ENCODE results near the gene HOXD9. TPM values are rescaled to one million over a fixed set of nuclear protein-coding genes. Genes with fewer than 3 reads are reported as not detected.

HOXD9 gene
- total and polyA plus RNA-seq, 4 experiments from 2014 or later, result not detected

DNA sequence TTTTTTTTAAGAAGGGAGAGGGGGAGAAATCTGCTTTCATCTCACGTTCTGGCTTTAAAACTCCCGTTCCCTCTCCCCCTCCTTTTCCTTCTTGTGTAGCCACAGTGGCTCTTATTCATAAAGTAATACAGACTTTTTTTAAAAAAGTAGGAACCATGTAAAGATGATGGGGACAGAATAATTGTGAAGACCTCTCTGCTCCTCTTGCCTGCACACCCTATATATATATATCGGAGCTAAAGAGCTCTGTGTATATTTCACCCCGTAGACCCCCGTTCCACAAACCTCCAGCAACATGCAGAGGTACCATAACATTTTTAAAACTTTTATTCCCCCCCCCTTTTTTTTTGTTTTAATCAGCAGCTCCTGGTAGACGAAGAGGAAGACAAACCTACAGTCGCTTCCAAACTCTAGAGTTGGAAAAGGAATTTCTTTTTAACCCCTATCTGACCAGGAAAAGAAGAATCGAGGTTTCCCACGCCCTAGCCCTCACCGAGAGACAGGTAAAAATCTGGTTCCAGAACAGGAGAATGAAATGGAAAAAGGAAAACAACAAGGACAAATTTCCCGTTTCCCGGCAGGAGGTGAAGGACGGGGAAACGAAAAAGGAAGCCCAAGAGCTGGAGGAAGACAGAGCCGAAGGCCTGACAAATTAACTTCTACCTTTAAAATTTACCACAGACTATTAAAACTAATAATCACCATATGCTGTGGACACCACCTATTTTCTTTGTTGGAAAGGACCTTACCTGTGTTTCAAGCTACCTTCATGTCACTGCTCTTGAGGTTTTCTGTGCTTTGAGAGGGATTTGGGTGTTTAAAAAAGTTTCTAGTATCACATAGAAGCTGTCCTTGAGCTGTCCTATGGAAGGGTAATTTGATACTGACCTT lies 8.7 kb downstream of the HOXD9 start:
- DNase-seq, result no peak
- no peak overlapping the region for H3K4me3 ChIP-seq (ENCODE audit: low read length in 2 of 2)
- H3K27ac Mint-ChIP-seq, result peak overlapping the region in 5 of 7 donors; percentile 18 to 88 (median 72)
- ChIA-PET POLR2A (ENCODE audit: partially characterized antibody) (interaction anchor here (0.9 to 1.0 kb wide), 2 partner anchors 9 to 35 kb away, joined by 3 to 5 read pairs; no protein-coding TSS in a partner anchor), CTCF (ENCODE audit: partially characterized antibody) (interaction anchor here (0.7 to 4.4 kb wide), 12 partner anchors 9 to 1034 kb away, joined by 3 to 32 read pairs (median 5); no protein-coding TSS in a partner anchor)
- H3K9me3 Mint-ChIP-seq, result peaks cover 0 to 41% (median 19%) of the 10 kb centered on the region in 8 donors
- peaks cover 40% of the 10 kb centered on the region for H3K4me1 ChIP-seq (ENCODE audit: insufficient read depth, low read length)
- H3K27me3 ChIP-seq (ENCODE audit: insufficient read depth, low read length), result peaks cover 86% of the 10 kb centered on the region
- no peak overlapping the region for H3K27ac ChIP-seq (ENCODE audit: low read depth, low read length)
- H3K27me3 Mint-ChIP-seq, result peaks cover 67 to 71% of the 10 kb centered on the region in 2 donors
- peak overlapping the region; percentile 51 to 82 (median 73) for H3K4me3 Mint-ChIP-seq
- H3K36me3 ChIP-seq (ENCODE audit: insufficient read depth, low read length), result no peaks in the 10 kb centered on the region
- H3K36me3 Mint-ChIP-seq, result peaks cover 3 to 8% of the 10 kb centered on the region in 2 donors
- H3K9me3 ChIP-seq (ENCODE audit: control insufficient read depth in 1 of 2, low read length in 2 of 2), result no peaks in the 10 kb centered on the region
- intact Hi-C loops (cut with micrococcal nuclease), result loop anchor here (5.0 kb wide), 1 partner anchor 129 kb away; the partner anchor contains the start of gene LNPK
- H3K4me1 Mint-ChIP-seq, result peaks cover 18 to 57% (median 36%) of the 10 kb centered on the region in 4 donors

DNA sequence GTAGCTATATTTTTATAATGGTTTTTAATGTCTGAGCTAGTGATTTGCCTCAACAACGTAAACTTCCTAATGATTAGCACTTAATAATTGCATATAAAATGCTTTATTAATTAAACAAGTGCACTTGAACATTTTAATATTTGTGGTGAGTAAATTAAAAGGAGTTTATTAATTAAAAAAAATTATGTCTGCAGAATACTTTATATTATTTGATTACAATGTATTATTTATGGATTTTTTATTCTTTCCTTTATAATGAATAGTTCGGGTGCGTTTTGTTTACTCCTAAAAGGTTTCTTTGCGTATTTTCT lies 9.3 kb downstream of the HOXD9 start:
- H3K4me3 Mint-ChIP-seq, result peak overlapping the region; percentile 78 to 89 (median 86)
- H3K4me1 Mint-ChIP-seq, result peaks cover 19 to 58% (median 37%) of the 10 kb centered on the region in 4 donors
- Histone ChIP-seq H3K4me3 (ENCODE audit: low read length in 2 of 2) (no peak overlapping the region), H3K36me3 (ENCODE audit: insufficient read depth, low read length) (no peaks in the 10 kb centered on the region), H3K4me1 (ENCODE audit: insufficient read depth, low read length) (peaks cover 44% of the 10 kb centered on the region), H3K27ac (ENCODE audit: low read depth, low read length) (no peak overlapping the region), H3K27me3 (ENCODE audit: insufficient read depth, low read length) (peaks cover 86% of the 10 kb centered on the region), H3K9me3 (ENCODE audit: control insufficient read depth in 1 of 2, low read length in 2 of 2) (no peaks in the 10 kb centered on the region)
- H3K9me3 Mint-ChIP-seq, result peaks cover 0 to 43% (median 19%) of the 10 kb centered on the region in 8 donors
- ChIA-PET CTCF (ENCODE audit: partially characterized antibody) (interaction anchor here (1.2 to 4.4 kb wide), 8 partner anchors 8 to 1033 kb away, joined by 3 to 32 read pairs (median 9); no protein-coding TSS in a partner anchor), POLR2A (ENCODE audit: partially characterized antibody) (interaction anchor here (0.9 to 1.6 kb wide), 2 partner anchors 9 to 30 kb away, joined by 3 read pairs; no protein-coding TSS in a partner anchor)
- peaks cover 3 to 8% of the 10 kb centered on the region in 2 donors for H3K36me3 Mint-ChIP-seq
- H3K27ac Mint-ChIP-seq, result peak overlapping the region in 2 of 7 donors; percentile 83 to 88
- H3K27me3 Mint-ChIP-seq, result peaks cover 66 to 68% of the 10 kb centered on the region in 2 donors
- intact Hi-C loops (cut with micrococcal nuclease), result loop anchor here (5.0 kb wide), 1 partner anchor 130 kb away; the partner anchor contains the start of gene LNPK
- no peak for DNase-seq

DNA sequence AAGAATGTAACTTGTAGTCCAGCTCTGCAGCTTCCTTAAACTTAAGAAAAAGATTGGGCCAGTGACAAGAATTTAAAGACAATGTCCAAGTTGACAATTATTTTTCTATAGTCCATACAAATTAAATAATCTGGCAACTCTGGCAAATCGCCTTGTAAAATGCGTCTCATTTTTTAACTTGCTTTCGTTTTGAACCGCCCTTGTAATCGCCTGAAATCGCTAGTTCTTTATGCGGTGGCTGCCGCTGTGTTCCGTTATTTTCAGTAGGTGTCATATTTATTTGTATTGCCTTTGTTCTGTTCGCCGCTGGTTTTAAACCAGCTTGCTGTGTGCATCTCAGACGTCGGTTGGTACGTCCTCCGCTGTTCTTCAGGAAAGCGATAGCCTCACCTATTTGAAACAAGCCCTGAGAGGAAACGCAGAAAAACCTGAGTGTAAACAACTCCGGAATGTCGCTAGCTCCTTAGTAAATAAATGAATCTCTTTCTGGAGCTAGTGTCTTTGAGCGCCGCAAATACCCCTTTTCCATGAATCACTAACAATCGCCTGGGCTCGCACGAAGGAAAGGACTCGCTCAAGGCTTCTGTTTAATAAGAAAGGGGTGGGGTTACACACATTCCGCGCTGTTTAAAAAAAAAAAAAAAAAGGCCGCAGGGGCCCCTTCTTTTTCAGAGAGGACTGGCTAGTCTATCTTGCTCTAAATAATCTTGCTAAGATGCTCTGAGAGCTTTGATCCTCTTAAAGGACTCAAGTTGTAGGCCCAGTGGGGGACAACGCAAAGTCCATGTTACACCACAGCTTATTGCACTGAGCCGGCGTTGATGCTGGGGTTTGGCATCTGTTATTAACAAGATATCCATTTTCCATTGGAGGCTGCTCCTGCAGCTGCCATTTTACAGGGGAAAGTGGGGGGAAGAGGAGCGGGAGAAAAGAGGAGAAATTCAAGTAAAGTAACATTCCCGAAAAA lies 10.0 kb downstream of the HOXD9 start:
- peak overlapping the region in 3 of 7 donors; percentile 30 to 83 (median 52) for H3K27ac Mint-ChIP-seq
- peaks cover 64 to 72% of the 10 kb centered on the region in 2 donors for H3K27me3 Mint-ChIP-seq
- POLR2A ChIA-PET (ENCODE audit: partially characterized antibody), result interaction anchor here (1.6 kb wide), 1 partner anchor 29 kb away, joined by 3 read pairs; no protein-coding TSS in a partner anchor
- peaks cover 0 to 45% (median 22%) of the 10 kb centered on the region in 8 donors for H3K9me3 Mint-ChIP-seq
- CTCF ChIA-PET (ENCODE audit: partially characterized antibody), result interaction anchor here (0.7 to 4.4 kb wide), 10 partner anchors 8 to 1032 kb away, joined by 3 to 32 read pairs (median 6); no protein-coding TSS in a partner anchor
- H3K36me3 Mint-ChIP-seq, result peaks cover 3 to 8% of the 10 kb centered on the region in 2 donors
- peaks cover 87% of the 10 kb centered on the region for H3K27me3 ChIP-seq (ENCODE audit: insufficient read depth, low read length)
- peaks cover 49% of the 10 kb centered on the region for H3K4me1 ChIP-seq (ENCODE audit: insufficient read depth, low read length)
- intact Hi-C loops (cut with micrococcal nuclease), result loop anchor here (5.0 kb wide), 1 partner anchor 130 kb away; the partner anchor contains the start of gene LNPK
- DNase-seq, result peak in 2 of 5 donors; percentile 34 to 38
- H3K9me3 ChIP-seq (ENCODE audit: control insufficient read depth in 1 of 2, low read length in 2 of 2), result no peaks in the 10 kb centered on the region
- H3K27ac ChIP-seq (ENCODE audit: low read depth, low read length), result no peak overlapping the region
- H3K4me1 Mint-ChIP-seq, result peaks cover 21 to 58% (median 40%) of the 10 kb centered on the region in 4 donors
- peak overlapping the region; percentile 78 to 89 (median 86) for H3K4me3 Mint-ChIP-seq
- H3K36me3 ChIP-seq (ENCODE audit: insufficient read depth, low read length), result no peaks in the 10 kb centered on the region
- peak overlapping the region; percentile 25 to 38 for H3K4me3 ChIP-seq (ENCODE audit: low read length in 2 of 2)

DNA sequence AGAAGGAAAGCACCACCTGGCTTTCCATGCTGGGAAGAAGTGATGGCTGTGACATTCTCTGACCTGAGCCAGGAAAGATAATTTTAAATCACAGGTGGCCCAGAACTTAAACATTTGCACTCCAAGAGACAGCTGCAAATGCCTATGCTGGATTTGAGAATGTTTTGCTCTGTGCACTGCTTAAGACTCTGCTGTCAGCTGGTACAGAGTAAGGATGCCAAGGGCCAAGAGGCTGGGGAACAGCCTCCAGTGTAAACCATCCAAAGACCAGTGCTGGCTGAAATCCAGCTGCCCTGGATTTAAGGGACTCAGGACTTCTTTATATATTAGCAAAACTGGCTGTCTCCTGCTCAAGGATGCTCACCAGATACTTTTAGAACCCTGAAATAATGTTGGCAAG lies 10.9 kb downstream of the HOXD9 start:
- Mint-ChIP-seq H3K4me1 (peaks cover 17 to 59% (median 37%) of the 10 kb centered on the region in 4 donors), H3K27me3 (peaks cover 65 to 73% of the 10 kb centered on the region in 2 donors), H3K36me3 (peaks cover 1 to 8% of the 10 kb centered on the region in 2 donors), H3K27ac (peak overlapping the region in 1 of 7 donors; percentile 52), H3K9me3 (peaks cover 0 to 39% (median 29%) of the 10 kb centered on the region in 8 donors), H3K4me3 (no peak overlapping the region)
- Histone ChIP-seq H3K27me3 (ENCODE audit: insufficient read depth, low read length) (peaks cover 87% of the 10 kb centered on the region), H3K27ac (ENCODE audit: low read depth, low read length) (no peak overlapping the region), H3K4me1 (ENCODE audit: insufficient read depth, low read length) (peaks cover 46% of the 10 kb centered on the region), H3K4me3 (ENCODE audit: low read length in 2 of 2) (no peak overlapping the region), H3K36me3 (ENCODE audit: insufficient read depth, low read length) (no peaks in the 10 kb centered on the region), H3K9me3 (ENCODE audit: control insufficient read depth in 1 of 2, low read length in 2 of 2) (no peaks in the 10 kb centered on the region)
- intact Hi-C loops (cut with micrococcal nuclease), result loop anchor here (5.0 kb wide), 1 partner anchor 131 kb away; the partner anchor contains the start of gene LNPK
- no peak for DNase-seq
- POLR2A ChIA-PET (ENCODE audit: partially characterized antibody), result interaction anchor here (1.6 kb wide), 1 partner anchor 29 kb away, joined by 3 read pairs; no protein-coding TSS in a partner anchor
- CTCF ChIA-PET (ENCODE audit: partially characterized antibody), result interaction anchor here (1.1 to 4.4 kb wide), 5 partner anchors 321 to 1015 kb away, joined by 3 to 32 read pairs (median 4); no protein-coding TSS in a partner anchor

DNA sequence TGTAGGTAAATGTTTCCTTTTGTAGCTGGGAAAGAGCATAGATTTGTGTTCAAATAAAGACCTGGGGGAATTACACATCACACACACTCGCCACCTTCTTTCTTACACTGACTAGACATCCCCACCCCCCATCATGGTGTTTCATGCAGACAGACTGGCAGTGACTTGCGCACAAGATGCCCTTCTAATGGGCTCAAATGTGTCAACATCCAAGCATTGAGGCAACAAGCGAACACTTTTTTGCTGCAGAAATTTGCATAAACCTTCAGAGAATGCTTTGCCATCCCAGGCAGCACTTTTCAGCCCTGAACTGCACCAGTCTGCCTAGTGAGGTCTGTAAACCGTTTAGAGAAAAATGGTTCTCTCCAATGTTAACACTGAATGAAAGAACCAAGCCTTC lies 11.5 kb downstream of the HOXD9 start:
- Mint-ChIP-seq H3K36me3 (peaks cover 1 to 8% of the 10 kb centered on the region in 2 donors), H3K27me3 (peaks cover 67 to 74% of the 10 kb centered on the region in 2 donors), H3K9me3 (peaks cover 0 to 37% (median 35%) of the 10 kb centered on the region in 8 donors), H3K4me1 (peaks cover 13 to 55% (median 36%) of the 10 kb centered on the region in 4 donors), H3K4me3 (peak overlapping the region in 1 of 8 donors; percentile 4), H3K27ac (no peak overlapping the region)
- POLR2A ChIA-PET (ENCODE audit: partially characterized antibody), result no interaction called here
- Histone ChIP-seq H3K4me1 (ENCODE audit: insufficient read depth, low read length) (peaks cover 42% of the 10 kb centered on the region), H3K9me3 (ENCODE audit: control insufficient read depth in 1 of 2, low read length in 2 of 2) (no peaks in the 10 kb centered on the region), H3K27ac (ENCODE audit: low read depth, low read length) (no peak overlapping the region), H3K36me3 (ENCODE audit: insufficient read depth, low read length) (no peaks in the 10 kb centered on the region), H3K4me3 (ENCODE audit: low read length in 2 of 2) (no peak overlapping the region), H3K27me3 (ENCODE audit: insufficient read depth, low read length) (peaks cover 87% of the 10 kb centered on the region)
- intact Hi-C loops (cut with micrococcal nuclease), result loop anchor here (5.0 kb wide), 1 partner anchor 132 kb away; the partner anchor contains the start of gene LNPK
- CTCF ChIA-PET (ENCODE audit: partially characterized antibody), result interaction anchor here (1.4 to 4.4 kb wide), 2 partner anchors 320 to 518 kb away, joined by 4 to 32 read pairs; no protein-coding TSS in a partner anchor
- DNase-seq, result no peak

DNA sequence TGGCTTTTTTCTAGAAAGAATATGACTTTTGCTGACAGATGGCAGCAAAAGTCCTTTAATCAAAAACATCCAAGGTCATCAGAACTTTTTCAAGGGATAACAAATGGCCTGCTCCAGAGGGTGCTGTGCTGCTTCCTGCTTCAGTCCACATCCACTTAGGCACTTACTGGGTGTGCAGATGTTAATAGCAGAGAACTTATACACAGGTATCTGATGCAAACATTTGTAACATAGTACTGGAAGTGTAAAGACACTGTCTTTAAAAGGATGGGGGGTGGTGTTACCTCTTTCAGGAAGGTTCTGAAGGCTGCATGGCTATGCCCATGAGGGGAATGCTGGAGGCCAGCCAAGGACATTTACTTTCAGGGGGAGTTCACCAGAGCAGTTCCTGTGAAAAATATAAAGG lies 12.5 kb downstream of the HOXD9 start:
- Mint-ChIP-seq H3K27ac (peak overlapping the region in 2 of 7 donors; percentile 35 to 54), H3K4me1 (peaks cover 13 to 57% (median 40%) of the 10 kb centered on the region in 4 donors), H3K27me3 (peaks cover 73 to 78% of the 10 kb centered on the region in 2 donors), H3K9me3 (peaks cover 0 to 44% (median 41%) of the 10 kb centered on the region in 8 donors), H3K36me3 (peaks cover 1 to 8% of the 10 kb centered on the region in 2 donors), H3K4me3 (peak overlapping the region in 1 of 8 donors; percentile 59)
- Histone ChIP-seq H3K27me3 (ENCODE audit: insufficient read depth, low read length) (peaks cover 91% of the 10 kb centered on the region), H3K36me3 (ENCODE audit: insufficient read depth, low read length) (no peaks in the 10 kb centered on the region), H3K4me3 (ENCODE audit: low read length in 2 of 2) (no peak overlapping the region), H3K27ac (ENCODE audit: low read depth, low read length) (no peak overlapping the region), H3K4me1 (ENCODE audit: insufficient read depth, low read length) (peaks cover 39% of the 10 kb centered on the region), H3K9me3 (ENCODE audit: control insufficient read depth in 1 of 2, low read length in 2 of 2) (no peaks in the 10 kb centered on the region)
- POLR2A ChIA-PET (ENCODE audit: partially characterized antibody), result no interaction called here
- CTCF ChIA-PET (ENCODE audit: partially characterized antibody), result interaction anchor here (1.6 to 2.1 kb wide), 2 partner anchors 8 to 320 kb away, joined by 6 to 8 read pairs; no protein-coding TSS in a partner anchor
- DNase-seq, result no peak
- intact Hi-C loops (cut with micrococcal nuclease), result no loop called here
